ENCODE results near the gene PRKG1.

GRCh38 chr10:51999096-51999495 is 924.8 kb downstream of the PRKG1 start:
- TF ChIP-seq, protein P1, sequence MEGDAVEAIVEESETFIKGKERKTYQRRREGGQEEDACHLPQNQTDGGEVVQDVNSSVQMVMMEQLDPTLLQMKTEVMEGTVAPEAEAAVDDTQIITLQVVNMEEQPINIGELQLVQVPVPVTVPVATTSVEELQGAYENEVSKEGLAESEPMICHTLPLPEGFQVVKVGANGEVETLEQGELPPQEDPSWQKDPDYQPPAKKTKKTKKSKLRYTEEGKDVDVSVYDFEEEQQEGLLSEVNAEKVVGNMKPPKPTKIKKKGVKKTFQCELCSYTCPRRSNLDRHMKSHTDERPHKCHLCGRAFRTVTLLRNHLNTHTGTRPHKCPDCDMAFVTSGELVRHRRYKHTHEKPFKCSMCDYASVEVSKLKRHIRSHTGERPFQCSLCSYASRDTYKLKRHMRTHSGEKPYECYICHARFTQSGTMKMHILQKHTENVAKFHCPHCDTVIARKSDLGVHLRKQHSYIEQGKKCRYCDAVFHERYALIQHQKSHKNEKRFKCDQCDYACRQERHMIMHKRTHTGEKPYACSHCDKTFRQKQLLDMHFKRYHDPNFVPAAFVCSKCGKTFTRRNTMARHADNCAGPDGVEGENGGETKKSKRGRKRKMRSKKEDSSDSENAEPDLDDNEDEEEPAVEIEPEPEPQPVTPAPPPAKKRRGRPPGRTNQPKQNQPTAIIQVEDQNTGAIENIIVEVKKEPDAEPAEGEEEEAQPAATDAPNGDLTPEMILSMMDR (IDR thresholded peaks at IDR 0.05): no peak
- TF ChIP-seq ZFX (IDR thresholded peaks at IDR 0.05; ENCODE audit: borderline replicate concordance): no peak
